NCI-H460 (cell line): Measurements from ENCODE around the gene SPCS3. TPM values are rescaled to one million over a fixed set of nuclear protein-coding genes. Genes with fewer than 3 reads are reported as not detected.
"Not testable (repeated sequence)": the region's sequence is repeated elsewhere in the genome, so short reads cannot be mapped to it uniquely, and the experiment has no call there.

Experiments
- DNase-seq: peaks from one replicate; pipeline ENCODE4 v3.0.0-alpha.2; 2016; ENCODE audit warnings: low read depth; ENCODE audit errors: extremely low read depth
- total RNA-seq: library from RNA; depleted of rRNA; stranded (reverse); fragments of >200 nt; shearing (Covaris generic); gene quantifications from 2 replicates; pipeline ENCODE4 v1.2.3, GENCODE V29; 2014

The SPCS3 gene
- total RNA-seq, 1 experiment from 2014 or later: 61.5 TPM

- DNase-seq: peak; percentile 21
Measured at GRCh38 chr4:176302283-176303275, 17.2 kb upstream of the SPCS3 start.

- no peak for DNase-seq
Measured at GRCh38 chr4:176303938-176304337, 15.8 kb upstream of the SPCS3 start.

GRCh38 chr4:176306837-176307665 lies 12.7 kb upstream of the SPCS3 start:
- DNase-seq: no peak

GRCh38 chr4:176307666-176307930 lies 12.2 kb upstream of the SPCS3 start:
- no peak for DNase-seq

- DNase-seq: no peak
Measured at GRCh38 chr4:176308441-176308840, 11.3 kb upstream of the SPCS3 start.

- DNase-seq: no peak
Measured at GRCh38 chr4:176309046-176309445, 10.7 kb upstream of the SPCS3 start.

- DNase-seq: no peak
Measured at GRCh38 chr4:176309772-176310171, 10.0 kb upstream of the SPCS3 start.

- no peak for DNase-seq
Measured at GRCh38 chr4:176313596-176314336, 6.0 kb upstream of the SPCS3 start.

GRCh38 chr4:176319151-176319703 lies 539 bp upstream of the SPCS3 start:
- DNase-seq: no peak

GRCh38 chr4:176320340-176320975 lies 692 bp downstream of the SPCS3 start:
- DNase-seq: peak; percentile 44

GRCh38 chr4:176320976-176321361 lies 1.2 kb downstream of the SPCS3 start:
- no peak for DNase-seq

GRCh38 chr4:176321589-176321988 lies 1.8 kb downstream of the SPCS3 start:
- no peak for DNase-seq

GRCh38 chr4:176323511-176324160 lies 3.9 kb downstream of the SPCS3 start:
- DNase-seq: no peak

- not testable (repeated sequence) for DNase-seq
Measured at GRCh38 chr4:176324876-176325275, 5.1 kb downstream of the SPCS3 start.

GRCh38 chr4:176333076-176333475 lies 13.3 kb downstream of the SPCS3 start:
- DNase-seq: no peak

GRCh38 chr4:176334066-176334465 lies 14.3 kb downstream of the SPCS3 start:
- no peak for DNase-seq

- no peak for DNase-seq
Measured at GRCh38 chr4:176335421-176335820, 15.7 kb downstream of the SPCS3 start.

GRCh38 chr4:176339936-176340761 lies 20.4 kb downstream of the SPCS3 start:
- no peak for DNase-seq
